Thyroid gland (tissue), 4 donors: ENCODE data around the gene CLIC3. TPM values are rescaled to one million over a fixed set of nuclear protein-coding genes. Genes with fewer than 3 reads are reported as not detected.

ENCODE experiments used
- DNase-seq, 2 donors: peaks; one replicate each; pipeline ENCODE4 v3.0.0-alpha.2; 2019
- H3K27ac ChIP-seq, 3 donors: fragments of 200-600 bp; sonication (generic); 1 replicate in 2 of 3; 2 replicates in 1 of 3; pipeline ENCODE4 v1.5.1; 2016 to 2019; ENCODE audit warnings: mild to moderate bottlenecking in 1 of 3, moderate library complexity in 1 of 3
- H3K27me3 ChIP-seq: fragments of 200-600 bp; sonication (generic); one replicate; pipeline ENCODE4 v1.5.1; 2019
- H3K36me3 ChIP-seq, 2 donors: fragments of 200-600 bp; sonication (generic); one replicate each; pipeline ENCODE4 v1.5.1; 2016 to 2019
- H3K4me1 ChIP-seq, 2 donors: fragments of 200-600 bp; sonication (generic); one replicate each; pipeline ENCODE4 v1.5.1; 2017 to 2019
- H3K4me3 ChIP-seq, 3 donors: fragments of 200-600 bp; sonication (generic); replicated peaks in 1 of 3; 1 replicate in 2 of 3; 2 replicates in 1 of 3; pipeline ENCODE4 v1.5.1; 2016; ENCODE audit warnings: mild to moderate bottlenecking in 1 of 3
- H3K9me3 ChIP-seq: fragments of 200-600 bp; sonication (generic); one replicate; pipeline ENCODE4 v1.5.1; 2017
- CTCF ChIP-seq, 6 experiments: fragments of 200-600 bp in 3 of 6; fragments of 450-650 bp in 3 of 6; sonication (generic) in 3 of 6; IDR thresholded peaks; one replicate each; pipeline ENCODE4 v1.5.1; 2016 to 2019; ENCODE audit warnings: antibody characterized with exemption in 6 of 6, mild to moderate bottlenecking in 2 of 6, inconsistent platforms in 1 of 6, moderate library complexity in 1 of 6
- POLR2A ChIP-seq, 2 donors: fragments of 450-650 bp; IDR thresholded peaks; one replicate each; pipeline ENCODE4 v1.6.1; 2017; ENCODE audit warnings: antibody characterized with exemption in 2 of 2, mild to moderate bottlenecking in 2 of 2, moderate library complexity in 1 of 2
- WGBS, 2 donors: methylation state at CpG; one replicate each; pipeline ENCODE4 v1.1.5; 2017; 5-methylcytosine and 5-hydroxymethylcytosine counted together
- intact Hi-C: fragments of 100-400 bp; cut with DNase I; formaldehyde crosslinking; loops from one replicate; pipeline ENCODE4 v1.15.1; 2023
- total RNA-seq, 4 donors: library from RNA; depleted of rRNA; stranded (reverse); fragments of >200 nt; gene quantifications; one replicate each; pipeline ENCODE4 v1.2.3, GENCODE V29; 2016

The CLIC3 gene
- total RNA-seq, 4 donors from 2014 or later, result 97.7 to 301 (median 268) TPM

GRCh38 chr9:136974817-136975535 is 21.4 kb downstream of the CLIC3 start:
- H3K4me1 ChIP-seq, result peaks cover 7 to 13% of the 10 kb centered on the region in 2 donors
- TF ChIP-seq CTCF (IDR thresholded peaks at IDR 0.05) (no peak), POLR2A (IDR thresholded peaks at IDR 0.05) (no peak)
- H3K36me3 ChIP-seq, result no peaks in the 10 kb centered on the region
- no peaks in the 10 kb centered on the region for H3K27me3 ChIP-seq
- no peak overlapping the region for H3K27ac ChIP-seq
- DNase-seq, result no peak
- intact Hi-C loops, result no loop called here
- no peak overlapping the region for H3K4me3 ChIP-seq
- 68 to 76% methylated on average over 6 to 13 of the region's 15 CpGs for WGBS, 2 donors
- no peaks in the 10 kb centered on the region for H3K9me3 ChIP-seq

DNA sequence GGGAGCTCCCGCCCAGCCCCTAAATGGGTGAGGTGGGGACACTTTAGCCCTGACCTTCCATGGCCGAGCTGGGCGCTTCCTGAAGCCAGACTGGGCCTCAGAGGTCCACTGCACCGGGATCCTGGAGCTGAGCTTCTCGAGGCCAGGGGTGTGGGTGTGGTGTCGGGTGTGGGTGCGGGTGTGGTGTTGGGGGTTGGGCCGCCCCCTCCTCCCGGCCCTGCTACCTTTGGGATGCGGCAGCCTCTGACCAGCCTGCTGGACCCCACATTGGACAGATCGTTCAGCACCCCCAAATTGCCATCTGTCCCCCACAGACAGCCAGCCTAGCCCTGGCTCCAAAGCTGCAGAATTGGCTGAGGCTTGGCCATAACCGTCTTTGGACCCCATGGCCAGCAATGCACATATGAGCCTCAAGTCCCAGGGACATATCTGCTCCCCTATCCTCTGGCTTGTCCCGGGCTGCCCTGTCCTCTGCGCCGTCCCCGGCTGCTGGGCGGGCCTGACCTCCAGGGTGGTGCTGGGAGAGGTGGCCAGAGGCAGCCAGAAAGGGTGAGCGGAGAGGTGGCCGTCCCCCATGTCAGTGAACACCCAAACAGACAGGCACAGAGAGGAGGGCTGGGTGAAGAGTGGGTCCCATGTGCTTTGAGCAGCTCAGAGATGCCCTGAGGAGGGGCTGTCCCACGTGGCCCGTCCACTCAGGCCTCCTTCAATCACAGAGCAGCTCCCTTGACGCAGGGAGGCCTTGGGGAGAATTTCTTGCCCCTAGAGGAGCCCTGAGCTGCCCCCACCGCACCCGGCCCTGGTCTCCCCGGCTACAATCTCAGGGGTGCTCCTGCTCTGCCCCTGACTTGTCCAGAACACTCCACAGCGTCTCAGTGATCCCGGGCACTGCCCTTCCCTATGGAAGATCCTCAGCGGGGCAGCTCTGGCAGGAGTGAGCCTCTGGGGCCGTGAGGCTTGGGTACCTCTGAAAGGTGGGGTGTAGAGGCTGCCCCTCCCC is 22.4 kb downstream of the CLIC3 start:
- Histone ChIP-seq H3K4me3 (no peak overlapping the region), H3K27ac (no peak overlapping the region), H3K9me3 (no peaks in the 10 kb centered on the region), H3K27me3 (no peaks in the 10 kb centered on the region), H3K36me3 (no peaks in the 10 kb centered on the region), H3K4me1 (peaks cover 7 to 13% of the 10 kb centered on the region in 2 donors)
- intact Hi-C loops, result no loop called here
- TF ChIP-seq CTCF (IDR thresholded peaks at IDR 0.05) (no peak), POLR2A (IDR thresholded peaks at IDR 0.05) (no peak)
- 86 to 96% methylated on average over 18 to 26 of the region's 29 CpGs for WGBS, 2 donors
- DNase-seq, result no peak

- Histone ChIP-seq H3K9me3 (no peaks in the 10 kb centered on the region), H3K27me3 (no peaks in the 10 kb centered on the region), H3K4me1 (peaks cover 2 to 6% of the 10 kb centered on the region in 2 donors), H3K4me3 (no peak overlapping the region), H3K36me3 (no peaks in the 10 kb centered on the region), H3K27ac (no peak overlapping the region)
- intact Hi-C loops, result no loop called here
- TF ChIP-seq CTCF (IDR thresholded peaks at IDR 0.05) (no peak), POLR2A (IDR thresholded peaks at IDR 0.05) (no peak)
- 70 to 72% methylated on average over 8 to 12 of the region's 13 CpGs for WGBS, 2 donors
- no peak for DNase-seq
Measured at GRCh38 chr9:136972743-136973142, 23.6 kb downstream of the CLIC3 start.

DNA sequence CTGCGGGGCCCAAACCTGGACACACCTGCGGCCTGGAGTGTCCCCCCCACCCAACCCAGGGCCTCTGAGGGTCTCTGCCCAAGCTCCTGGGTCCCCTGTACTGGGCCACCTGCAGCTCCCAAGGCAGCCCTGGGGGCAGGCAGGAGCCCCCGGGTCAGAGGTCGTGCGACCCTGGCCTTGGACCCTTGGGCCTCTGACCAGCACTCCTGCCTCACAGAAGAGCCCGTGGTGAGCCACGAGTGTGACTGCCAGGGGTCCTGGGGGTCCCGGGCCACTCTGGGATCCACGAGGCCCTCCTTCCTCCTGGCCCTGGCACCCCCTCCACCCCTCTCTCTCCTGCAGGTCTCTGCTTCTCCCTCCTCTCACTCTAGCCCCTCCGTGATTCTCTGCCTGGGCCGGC is 24.0 kb downstream of the CLIC3 start:
- no peaks in the 10 kb centered on the region for H3K27me3 ChIP-seq
- intact Hi-C loops, result no loop called here
- H3K4me1 ChIP-seq, result peaks cover 0 to 2% of the 10 kb centered on the region in 2 donors
- no peak overlapping the region for H3K27ac ChIP-seq
- H3K36me3 ChIP-seq, result no peaks in the 10 kb centered on the region
- TF ChIP-seq POLR2A (IDR thresholded peaks at IDR 0.05), result no peak
- H3K9me3 ChIP-seq, result no peaks in the 10 kb centered on the region
- no peak for DNase-seq
- WGBS, 2 donors, result 93 to 96% methylated on average over 4 to 5 of the region's 11 CpGs
- H3K4me3 ChIP-seq, result no peak overlapping the region

GRCh38 chr9:136971746-136972145 is 24.6 kb downstream of the CLIC3 start:
- intact Hi-C loops, result no loop called here
- TF ChIP-seq CTCF (IDR thresholded peaks at IDR 0.05) (no peak), POLR2A (IDR thresholded peaks at IDR 0.05) (no peak)
- Histone ChIP-seq H3K36me3 (no peaks in the 10 kb centered on the region), H3K9me3 (no peaks in the 10 kb centered on the region), H3K4me3 (no peak overlapping the region), H3K27ac (no peak overlapping the region), H3K4me1 (no peaks in the 10 kb centered on the region), H3K27me3 (no peaks in the 10 kb centered on the region)
- DNase-seq, result no peak
- 64 to 79% methylated on average over 5 to 6 of the region's 14 CpGs for WGBS, 2 donors
